Neural progenitor cell (in vitro differentiated cells): ENCODE results near the gene HOXD1.

Source experiments
- EZH2 ChIP-seq: fragments of 200-600 bp; sonication (generic); IDR thresholded peaks from 2 replicates; pipeline ENCODE4 v1.6.1; 2017; ENCODE audit warnings: antibody characterized with exemption, mild to moderate bottlenecking, moderate library complexity
- TF ChIP-seq, protein P1 (sequence below): fragments of 200-600 bp; sonication (generic); IDR thresholded peaks from 2 replicates; pipeline ENCODE4 v1.5.1; 2017; ENCODE audit warnings: antibody characterized with exemption, mild to moderate bottlenecking

DNA sequence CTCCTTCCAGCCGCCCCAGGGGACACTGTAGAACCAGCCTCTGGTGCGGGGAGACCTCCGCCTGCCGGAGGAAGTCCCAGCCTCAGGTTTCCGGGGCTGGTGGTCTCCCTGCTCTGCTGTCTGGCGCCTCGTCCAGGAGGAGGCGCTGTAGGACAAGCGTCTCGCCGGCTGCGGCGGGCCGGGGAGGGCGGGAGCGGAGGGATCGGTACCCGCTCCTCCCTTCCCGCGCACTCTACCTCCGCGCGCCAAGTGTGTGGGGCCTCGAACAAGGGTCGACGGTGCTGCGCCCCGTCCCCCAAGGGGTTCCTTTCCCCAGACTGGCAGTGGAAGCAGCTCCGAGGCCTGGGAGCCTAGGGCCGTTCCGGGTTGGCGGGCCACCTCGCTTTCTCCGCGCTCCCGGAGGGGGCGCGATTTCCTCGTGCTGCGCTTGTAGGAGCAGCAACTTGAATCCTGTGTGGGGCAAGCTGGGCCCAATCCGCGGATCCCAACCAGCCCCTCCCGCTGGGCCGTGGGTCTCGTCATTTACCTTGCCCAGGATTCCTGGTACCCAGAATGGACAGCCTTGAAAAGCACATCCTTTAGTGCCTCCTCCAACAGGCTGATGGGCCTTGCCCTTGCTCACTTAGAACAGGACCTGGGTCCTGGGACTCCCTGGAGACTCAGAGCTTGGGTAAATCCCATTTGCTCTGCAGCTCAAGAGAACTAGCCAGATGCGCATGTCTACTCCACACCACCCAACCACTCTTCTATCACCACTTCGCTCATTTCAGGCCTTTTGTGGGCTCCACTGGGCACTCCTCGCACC lies 47.8 kb upstream of the HOXD1 start:
- TF ChIP-seq, protein P1, sequence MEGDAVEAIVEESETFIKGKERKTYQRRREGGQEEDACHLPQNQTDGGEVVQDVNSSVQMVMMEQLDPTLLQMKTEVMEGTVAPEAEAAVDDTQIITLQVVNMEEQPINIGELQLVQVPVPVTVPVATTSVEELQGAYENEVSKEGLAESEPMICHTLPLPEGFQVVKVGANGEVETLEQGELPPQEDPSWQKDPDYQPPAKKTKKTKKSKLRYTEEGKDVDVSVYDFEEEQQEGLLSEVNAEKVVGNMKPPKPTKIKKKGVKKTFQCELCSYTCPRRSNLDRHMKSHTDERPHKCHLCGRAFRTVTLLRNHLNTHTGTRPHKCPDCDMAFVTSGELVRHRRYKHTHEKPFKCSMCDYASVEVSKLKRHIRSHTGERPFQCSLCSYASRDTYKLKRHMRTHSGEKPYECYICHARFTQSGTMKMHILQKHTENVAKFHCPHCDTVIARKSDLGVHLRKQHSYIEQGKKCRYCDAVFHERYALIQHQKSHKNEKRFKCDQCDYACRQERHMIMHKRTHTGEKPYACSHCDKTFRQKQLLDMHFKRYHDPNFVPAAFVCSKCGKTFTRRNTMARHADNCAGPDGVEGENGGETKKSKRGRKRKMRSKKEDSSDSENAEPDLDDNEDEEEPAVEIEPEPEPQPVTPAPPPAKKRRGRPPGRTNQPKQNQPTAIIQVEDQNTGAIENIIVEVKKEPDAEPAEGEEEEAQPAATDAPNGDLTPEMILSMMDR, result peak; percentile 82
- peak; percentile 85 for TF ChIP-seq EZH2
